Fibroblast of skin of abdomen (primary cell): ENCODE measurements around the gene MIDN. TPM values are rescaled to one million over a fixed set of nuclear protein-coding genes. Genes with fewer than 3 reads are reported as not detected.
"Not testable (repeated sequence)": the region's sequence is repeated elsewhere in the genome, so short reads cannot be mapped to it uniquely, and the experiment has no call there.

ENCODE experiments used
- DNase-seq: peaks from one replicate; pipeline ENCODE4 v3.0.0-alpha.2; 2013
- polyA plus RNA-seq, 2 experiments: library from polyadenylated mRNA; unstranded; fragments of 120-200 nt; gene quantifications; one replicate each; pipeline ENCODE4 v1.2.1, GENCODE V29; 2013; ENCODE audit not compliant: insufficient read length in 2 of 2

MIDN gene
- 51.5 TPM for polyA plus RNA-seq (2013, experiment 1 of 2; ENCODE audit: insufficient read length)
- polyA plus RNA-seq (2013, experiment 2 of 2; ENCODE audit: insufficient read length), result 50.3 TPM

- peak; percentile 88 for DNase-seq
These were observed at the start of gene MIDN for GRCh38 chr19:1248139-1248785. MIDN (plus strand) TSS chr19:1248583; CDS start chr19:1250297, 1,714 bp downstream.

GRCh38 chr19:1199531-1199930 lies 48.9 kb upstream of the MIDN start:
- DNase-seq, result no peak

- not testable (repeated sequence) for DNase-seq
These were observed 47.8 kb upstream of the MIDN start for GRCh38 chr19:1200614-1201013.

GRCh38 chr19:1205114-1206099 lies 43.0 kb upstream of the MIDN start, which contains the start of gene STK11:
STK11 (plus strand) TSS chr19:1205778; CDS start chr19:1206914, 1,136 bp downstream.
- DNase-seq, result peak; percentile 98

- no peak for DNase-seq
These were observed 42.1 kb upstream of the MIDN start for GRCh38 chr19:1206150-1206863.

GRCh38 chr19:1206864-1207450 lies 41.4 kb upstream of the MIDN start:
- no peak for DNase-seq

GRCh38 chr19:1208830-1209229 lies 39.6 kb upstream of the MIDN start:
- DNase-seq, result not testable (repeated sequence)

- no peak for DNase-seq
These were observed 38.2 kb upstream of the MIDN start for GRCh38 chr19:1210227-1210538.

GRCh38 chr19:1211494-1212234 lies 36.7 kb upstream of the MIDN start:
- DNase-seq, result no peak

- peak; percentile 63 for DNase-seq
These were observed 34.7 kb upstream of the MIDN start for GRCh38 chr19:1213391-1214286.

GRCh38 chr19:1214299-1214861 lies 34.0 kb upstream of the MIDN start:
- no peak for DNase-seq

- DNase-seq, result no peak
These were observed 33.3 kb upstream of the MIDN start for GRCh38 chr19:1214862-1215731.

- no peak for DNase-seq
These were observed 31.6 kb upstream of the MIDN start for GRCh38 chr19:1216756-1217155.

- DNase-seq, result no peak
These were observed 31.0 kb upstream of the MIDN start for GRCh38 chr19:1217366-1217765.

GRCh38 chr19:1218751-1219567 lies 29.4 kb upstream of the MIDN start:
- DNase-seq, result no peak

- no peak for DNase-seq
These were observed 28.5 kb upstream of the MIDN start for GRCh38 chr19:1219786-1220476.

- DNase-seq, result no peak
These were observed 27.9 kb upstream of the MIDN start for GRCh38 chr19:1220477-1220930.
